ENCODE measurements around the gene PPIF.

Gene PPIF

GRCh38 chr10:79400146-79401004, 53.1 kb downstream of the PPIF start:
- Histone ChIP-seq H3K36me3 (ENCODE audit: control insufficient read depth in 2 of 2, insufficient read depth in 2 of 2, low read length in 2 of 2) (no peaks in the 10 kb centered on the region), H3K27ac (ENCODE audit: low read depth in 2 of 2, low read length in 2 of 2) (peak overlapping the region; percentile 54 to 88), H3K4me3 (ENCODE audit: low read length in 2 of 2) (no peak overlapping the region), H3K9ac (ENCODE audit: low read depth in 1 of 2, low read length in 2 of 2) (no peak overlapping the region), H3K9me3 (ENCODE audit: control insufficient read depth in 2 of 2, low read length in 2 of 2) (no peaks in the 10 kb centered on the region), H3K4me1 (ENCODE audit: control insufficient read depth in 2 of 2, insufficient read depth in 2 of 2, low read length in 2 of 2) (peaks cover 37 to 41% of the 10 kb centered on the region in 2 donors), H3K27me3 (ENCODE audit: control insufficient read depth in 2 of 2, insufficient read depth in 2 of 2, low read length in 2 of 2) (no peaks in the 10 kb centered on the region)

DNA sequence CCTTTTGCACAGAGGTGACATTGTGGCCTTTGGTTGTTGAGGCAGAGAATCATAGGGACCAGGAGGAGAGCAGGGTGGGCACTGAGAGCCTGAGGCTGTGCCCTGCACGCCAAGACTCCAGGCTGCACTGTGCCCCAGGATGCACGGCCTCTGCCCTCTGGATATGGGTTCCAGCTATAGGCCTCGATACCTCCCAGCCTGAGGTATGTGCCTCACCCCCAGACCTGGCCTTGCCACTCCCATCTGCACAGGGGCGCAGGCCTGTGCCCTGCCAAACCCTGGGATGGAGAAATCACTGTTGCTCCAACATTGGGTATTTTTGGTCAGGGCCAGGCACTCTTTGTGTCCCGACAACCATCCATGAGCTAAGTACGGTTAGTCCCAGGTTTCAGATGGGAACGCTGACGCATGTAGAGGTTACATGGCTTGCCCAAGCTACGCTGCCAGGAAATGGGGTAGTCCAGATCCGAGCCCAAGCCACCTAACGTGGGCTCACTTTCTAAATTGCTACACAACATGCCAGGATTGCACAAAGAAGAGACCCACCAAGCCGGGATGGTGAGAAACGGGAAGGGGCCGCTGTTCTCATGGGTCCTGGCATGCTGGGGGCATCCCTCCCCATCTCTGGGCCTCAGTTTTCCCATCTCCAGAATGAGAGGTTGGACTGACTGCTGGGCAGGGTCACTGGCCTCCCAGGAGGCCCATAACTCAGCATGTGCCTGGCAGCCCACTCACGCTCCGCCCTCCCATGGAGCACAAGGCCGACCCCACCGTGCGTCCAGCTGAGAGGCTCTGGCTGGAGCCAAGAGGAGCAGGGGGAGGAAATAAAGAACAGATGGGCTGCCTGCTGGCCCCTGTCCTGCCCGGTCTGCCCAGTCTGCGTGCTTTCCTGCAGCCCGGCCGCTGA, 54.0 kb downstream of the PPIF start:
- Histone ChIP-seq H3K9me3 (ENCODE audit: control insufficient read depth in 2 of 2, low read length in 2 of 2) (no peaks in the 10 kb centered on the region), H3K27ac (ENCODE audit: low read depth in 2 of 2, low read length in 2 of 2) (peak overlapping the region in 1 of 2 donors; percentile 19), H3K4me3 (ENCODE audit: low read length in 2 of 2) (no peak overlapping the region), H3K36me3 (ENCODE audit: control insufficient read depth in 2 of 2, insufficient read depth in 2 of 2, low read length in 2 of 2) (no peaks in the 10 kb centered on the region), H3K9ac (ENCODE audit: low read depth in 1 of 2, low read length in 2 of 2) (no peak overlapping the region), H3K4me1 (ENCODE audit: control insufficient read depth in 2 of 2, insufficient read depth in 2 of 2, low read length in 2 of 2) (peaks cover 44 to 49% of the 10 kb centered on the region in 2 donors), H3K27me3 (ENCODE audit: control insufficient read depth in 2 of 2, insufficient read depth in 2 of 2, low read length in 2 of 2) (no peaks in the 10 kb centered on the region)

GRCh38 chr10:79402625-79402946, 55.3 kb downstream of the PPIF start:
- Histone ChIP-seq H3K27ac (ENCODE audit: low read depth in 2 of 2, low read length in 2 of 2) (no peak overlapping the region), H3K27me3 (ENCODE audit: control insufficient read depth in 2 of 2, insufficient read depth in 2 of 2, low read length in 2 of 2) (no peaks in the 10 kb centered on the region), H3K4me3 (ENCODE audit: low read length in 2 of 2) (no peak overlapping the region), H3K9ac (ENCODE audit: low read depth in 1 of 2, low read length in 2 of 2) (no peak overlapping the region), H3K4me1 (ENCODE audit: control insufficient read depth in 2 of 2, insufficient read depth in 2 of 2, low read length in 2 of 2) (peaks cover 50 to 58% of the 10 kb centered on the region in 2 donors), H3K9me3 (ENCODE audit: control insufficient read depth in 2 of 2, low read length in 2 of 2) (no peaks in the 10 kb centered on the region), H3K36me3 (ENCODE audit: control insufficient read depth in 2 of 2, insufficient read depth in 2 of 2, low read length in 2 of 2) (no peaks in the 10 kb centered on the region)

- Histone ChIP-seq H3K4me3 (ENCODE audit: low read length in 2 of 2) (no peak overlapping the region), H3K9ac (ENCODE audit: low read depth in 1 of 2, low read length in 2 of 2) (no peak overlapping the region), H3K4me1 (ENCODE audit: control insufficient read depth in 2 of 2, insufficient read depth in 2 of 2, low read length in 2 of 2) (peaks cover 49 to 55% of the 10 kb centered on the region in 2 donors), H3K27ac (ENCODE audit: low read depth in 2 of 2, low read length in 2 of 2) (peak overlapping the region; percentile 5 to 43), H3K9me3 (ENCODE audit: control insufficient read depth in 2 of 2, low read length in 2 of 2) (no peaks in the 10 kb centered on the region), H3K36me3 (ENCODE audit: control insufficient read depth in 2 of 2, insufficient read depth in 2 of 2, low read length in 2 of 2) (no peaks in the 10 kb centered on the region), H3K27me3 (ENCODE audit: control insufficient read depth in 2 of 2, insufficient read depth in 2 of 2, low read length in 2 of 2) (no peaks in the 10 kb centered on the region)
Measured at GRCh38 chr10:79402951-79403350, 55.7 kb downstream of the PPIF start.

DNA sequence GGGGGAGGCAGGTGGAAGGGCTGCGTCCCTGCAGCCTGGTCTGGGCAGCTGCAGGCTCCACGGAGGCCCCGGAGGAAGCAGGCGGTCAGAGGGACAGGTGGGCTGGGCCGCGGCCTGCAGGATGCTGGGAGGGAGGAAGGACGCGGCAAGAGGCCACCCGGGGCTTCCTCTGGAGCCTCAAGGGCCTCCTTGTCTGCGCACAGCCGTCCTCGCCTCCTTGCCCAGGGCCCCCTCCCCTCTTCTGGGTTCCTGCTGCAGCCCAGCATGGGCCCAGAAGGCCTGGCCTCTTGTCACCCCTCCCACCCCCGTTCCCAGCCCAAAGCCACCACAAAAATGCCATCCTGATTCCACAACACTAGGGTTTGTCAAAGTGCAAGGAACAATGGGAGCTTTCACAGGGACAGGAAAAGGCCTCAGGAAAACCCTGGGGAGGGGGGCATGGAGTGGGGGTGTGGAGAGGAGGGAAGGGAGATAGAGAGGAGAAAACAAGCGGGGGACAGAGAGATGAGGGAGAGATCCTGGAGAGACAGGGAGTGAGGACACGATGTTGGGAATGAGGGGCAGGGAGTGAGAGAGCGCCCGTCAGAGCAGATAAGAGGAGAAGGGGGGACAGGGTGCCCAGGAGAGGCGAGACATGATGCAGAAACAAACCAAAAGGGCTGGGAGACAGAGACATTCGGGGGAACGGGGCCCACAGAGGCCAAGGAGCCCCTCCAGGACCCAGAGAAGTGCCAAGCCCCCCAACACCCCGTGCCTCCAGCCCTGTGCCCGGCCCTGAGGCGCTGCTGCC, 56.4 kb downstream of the PPIF start:
- Histone ChIP-seq H3K9ac (ENCODE audit: low read depth in 1 of 2, low read length in 2 of 2) (no peak overlapping the region), H3K9me3 (ENCODE audit: control insufficient read depth in 2 of 2, low read length in 2 of 2) (no peaks in the 10 kb centered on the region), H3K4me3 (ENCODE audit: low read length in 2 of 2) (no peak overlapping the region), H3K36me3 (ENCODE audit: control insufficient read depth in 2 of 2, insufficient read depth in 2 of 2, low read length in 2 of 2) (peaks cover 0 to 2% of the 10 kb centered on the region in 2 donors), H3K27me3 (ENCODE audit: control insufficient read depth in 2 of 2, insufficient read depth in 2 of 2, low read length in 2 of 2) (no peaks in the 10 kb centered on the region), H3K4me1 (ENCODE audit: control insufficient read depth in 2 of 2, insufficient read depth in 2 of 2, low read length in 2 of 2) (peaks cover 47 to 55% of the 10 kb centered on the region in 2 donors), H3K27ac (ENCODE audit: low read depth in 2 of 2, low read length in 2 of 2) (peak overlapping the region; percentile 53 to 70)

DNA sequence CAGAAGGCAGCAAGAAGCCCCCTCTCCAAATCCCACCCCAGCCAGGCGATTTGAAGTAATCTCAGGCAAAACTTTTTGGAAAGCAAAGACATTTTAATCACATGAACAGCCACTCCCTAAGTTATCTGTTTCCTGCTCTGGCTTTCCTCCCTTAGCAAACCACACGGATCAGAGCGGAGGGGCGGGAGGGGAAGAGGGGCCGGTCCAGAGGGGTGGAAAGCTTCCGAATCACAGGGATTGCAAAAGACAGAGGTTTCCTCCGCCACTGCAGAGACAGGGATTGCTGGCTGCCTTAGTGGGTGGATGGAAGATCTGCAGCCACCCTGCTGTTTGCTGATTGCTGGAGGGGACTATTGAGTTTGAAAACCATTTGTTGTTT, 57.0 kb downstream of the PPIF start:
- Histone ChIP-seq H3K9ac (ENCODE audit: low read depth in 1 of 2, low read length in 2 of 2) (no peak overlapping the region), H3K4me3 (ENCODE audit: low read length in 2 of 2) (no peak overlapping the region), H3K27ac (ENCODE audit: low read depth in 2 of 2, low read length in 2 of 2) (peak overlapping the region; percentile 53 to 70)

GRCh38 chr10:79404690-79405131, 57.4 kb downstream of the PPIF start:
- H3K9me3 ChIP-seq (ENCODE audit: control insufficient read depth in 2 of 2, low read length in 2 of 2) = no peaks in the 10 kb centered on the region
- no peak overlapping the region for H3K27ac ChIP-seq (ENCODE audit: low read depth in 2 of 2, low read length in 2 of 2)
- no peak overlapping the region for H3K9ac ChIP-seq (ENCODE audit: low read depth in 1 of 2, low read length in 2 of 2)
- H3K4me1 ChIP-seq (ENCODE audit: control insufficient read depth in 2 of 2, insufficient read depth in 2 of 2, low read length in 2 of 2) = peaks cover 38 to 49% of the 10 kb centered on the region in 2 donors
- no peaks in the 10 kb centered on the region for H3K27me3 ChIP-seq (ENCODE audit: control insufficient read depth in 2 of 2, insufficient read depth in 2 of 2, low read length in 2 of 2)
- H3K4me3 ChIP-seq (ENCODE audit: low read length in 2 of 2) = no peak overlapping the region
- peaks cover 0 to 2% of the 10 kb centered on the region in 2 donors for H3K36me3 ChIP-seq (ENCODE audit: control insufficient read depth in 2 of 2, insufficient read depth in 2 of 2, low read length in 2 of 2)

More for the DNA sequence above, 57.0 kb downstream of the PPIF start:
- Histone ChIP-seq H3K4me1 (ENCODE audit: control insufficient read depth in 2 of 2, insufficient read depth in 2 of 2, low read length in 2 of 2) (peaks cover 43 to 52% of the 10 kb centered on the region in 2 donors), H3K27me3 (ENCODE audit: control insufficient read depth in 2 of 2, insufficient read depth in 2 of 2, low read length in 2 of 2) (no peaks in the 10 kb centered on the region), H3K36me3 (ENCODE audit: control insufficient read depth in 2 of 2, insufficient read depth in 2 of 2, low read length in 2 of 2) (peaks cover 0 to 2% of the 10 kb centered on the region in 2 donors), H3K9me3 (ENCODE audit: control insufficient read depth in 2 of 2, low read length in 2 of 2) (no peaks in the 10 kb centered on the region)

Measured in mucosa of rectum (tissue), 2 donors.